ENCODE data around the gene CYP24A1.

CYP24A1 gene

DNA sequence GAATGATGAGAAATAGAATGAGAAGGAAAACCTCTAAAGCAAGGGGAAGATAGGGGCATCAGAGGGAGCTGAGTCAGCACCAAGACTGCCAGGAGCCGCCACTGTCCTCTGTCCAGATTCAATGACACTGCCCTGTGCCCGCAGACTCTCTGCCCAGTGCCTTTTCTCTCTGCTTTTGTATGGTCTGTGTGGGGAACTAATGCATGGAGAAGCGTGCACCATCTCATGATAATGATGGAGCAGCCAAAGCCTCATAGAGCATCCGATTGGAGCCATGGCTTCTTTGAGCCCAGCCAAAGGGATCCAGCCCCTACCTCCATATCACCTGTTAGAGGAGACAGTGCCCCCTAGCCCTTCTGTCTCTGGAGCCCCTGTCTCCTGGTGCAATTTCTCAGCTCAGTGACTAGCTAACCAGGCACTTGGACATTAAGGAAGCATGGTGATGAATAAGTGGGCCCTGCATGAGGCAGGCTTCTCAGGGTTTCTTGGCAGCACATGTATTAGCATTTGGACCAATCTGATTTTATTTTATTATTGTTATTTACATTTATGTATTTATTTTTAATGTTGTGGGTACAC is 27.6 kb upstream of the CYP24A1 start:
- no peak for DNase-seq

DNA sequence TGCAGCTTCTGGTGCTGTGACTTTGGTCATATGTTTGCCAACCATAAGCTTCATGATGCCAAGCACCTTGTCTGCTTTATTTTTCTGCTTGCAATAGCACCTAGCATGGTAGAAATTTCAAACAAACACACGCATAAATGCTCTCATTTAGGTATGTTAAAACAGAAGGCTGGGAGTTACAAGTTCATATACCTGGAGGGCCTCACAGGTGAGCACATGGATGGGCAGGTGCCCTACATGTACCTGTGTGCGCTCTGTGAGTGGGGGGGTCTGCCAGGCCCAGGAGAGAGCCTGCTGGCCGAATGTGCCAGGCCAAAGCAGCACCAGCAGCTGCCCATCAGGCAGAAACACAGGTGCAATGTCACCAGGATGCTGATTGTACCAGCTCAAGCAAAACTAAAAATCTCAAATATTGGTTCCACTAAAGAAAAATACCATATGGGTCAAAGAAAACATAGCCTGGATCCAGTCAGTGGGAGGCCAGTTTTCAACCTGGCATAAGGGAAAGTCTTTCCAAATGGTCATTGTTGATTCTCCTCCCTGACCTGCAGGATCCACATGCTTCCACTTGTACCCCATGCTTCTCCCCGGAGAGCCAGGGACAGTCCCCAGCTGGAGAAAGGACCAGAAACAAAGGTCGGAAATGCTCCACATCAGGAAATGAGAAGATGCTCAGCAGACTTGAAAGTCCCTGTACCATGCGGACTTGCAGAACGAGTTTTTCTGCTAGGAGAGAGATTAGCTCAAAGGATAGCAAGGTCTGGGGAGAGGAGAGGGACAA is 26.9 kb upstream of the CYP24A1 start:
- DNase-seq = no peak

DNA sequence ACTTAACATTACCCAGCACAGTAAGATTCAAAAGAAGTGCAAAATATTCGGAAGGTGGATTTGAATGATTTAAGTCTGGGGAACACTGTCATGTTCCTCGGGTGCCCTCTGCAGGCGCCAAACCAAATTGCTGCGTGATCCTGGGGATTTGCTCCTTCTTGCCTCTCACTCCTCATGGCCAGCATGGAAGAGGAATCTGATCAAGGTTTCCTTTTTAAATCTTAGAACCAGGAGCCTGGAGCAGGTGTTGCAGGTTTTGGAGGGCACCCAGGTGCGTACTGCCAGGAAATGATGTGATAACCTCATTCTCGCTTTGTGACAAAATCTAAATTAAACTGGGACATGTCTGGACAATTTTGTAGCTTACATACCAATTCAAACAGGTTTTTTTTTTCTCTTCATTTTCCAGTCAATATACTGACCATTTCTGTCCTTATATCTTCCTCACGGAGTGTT is 26.0 kb upstream of the CYP24A1 start:
- peak; percentile 21 for DNase-seq

DNA sequence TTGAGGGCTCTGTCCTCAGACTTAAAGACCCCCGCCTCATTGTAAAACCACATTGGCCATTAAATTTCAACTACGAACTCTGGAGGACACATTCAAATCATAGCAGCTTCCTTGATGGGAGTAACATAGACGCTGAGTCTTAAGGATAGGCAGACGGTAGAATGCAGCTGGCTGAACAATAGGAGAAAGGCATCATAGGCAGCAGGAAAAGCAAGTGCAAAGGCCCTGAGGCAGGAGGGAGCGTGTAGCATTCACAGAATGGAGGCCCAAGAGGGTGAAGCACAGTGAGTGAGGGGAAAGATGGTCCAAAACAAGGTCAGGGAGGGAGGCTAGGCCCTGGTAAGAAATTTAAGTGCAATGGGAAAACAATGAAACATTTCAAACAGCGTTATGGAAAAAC is 25.5 kb upstream of the CYP24A1 start:
- DNase-seq = no peak

GRCh38 chr20:54197621-54198604 is 24.1 kb upstream of the CYP24A1 start:
- DNase-seq = no peak

GRCh38 chr20:54195483-54196472 is 22.0 kb upstream of the CYP24A1 start:
- DNase-seq = no peak

DNA sequence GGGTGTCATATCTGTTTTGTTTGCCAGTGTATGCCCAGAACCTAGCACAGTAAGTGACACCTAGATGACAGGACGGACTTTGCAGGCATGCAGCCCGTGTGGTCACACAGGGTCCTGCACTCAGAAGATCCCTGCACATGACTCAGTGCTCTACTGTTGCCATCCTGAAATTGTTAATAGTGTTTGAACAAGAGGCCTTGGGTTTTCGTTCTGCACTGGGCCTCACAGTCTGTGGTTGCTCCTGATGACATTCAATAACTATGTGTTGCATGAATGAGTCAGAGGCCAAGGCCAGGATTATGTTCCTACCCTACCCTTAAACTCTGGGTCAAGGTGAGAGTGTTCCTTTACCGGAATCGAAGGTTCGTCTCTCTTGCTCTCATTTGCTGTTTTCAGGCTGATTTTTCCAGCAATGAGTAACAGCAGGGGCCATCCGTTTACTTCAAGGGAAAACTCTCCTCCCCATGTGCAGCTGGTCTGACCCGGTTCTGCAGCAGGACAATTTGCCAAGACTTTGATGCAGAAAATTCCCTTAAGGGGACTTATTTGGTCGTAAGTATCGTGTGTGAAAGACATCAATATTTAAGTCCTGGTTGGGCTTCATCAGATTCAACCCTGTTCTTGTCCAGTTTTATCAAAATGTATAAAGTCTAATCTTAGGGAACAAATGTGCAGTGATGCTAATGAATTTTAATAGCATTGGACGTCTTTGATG is 21.1 kb upstream of the CYP24A1 start:
- no peak for DNase-seq

- DNase-seq = no peak
These were observed 20.0 kb upstream of the CYP24A1 start for GRCh38 chr20:54193817-54194216.

DNA sequence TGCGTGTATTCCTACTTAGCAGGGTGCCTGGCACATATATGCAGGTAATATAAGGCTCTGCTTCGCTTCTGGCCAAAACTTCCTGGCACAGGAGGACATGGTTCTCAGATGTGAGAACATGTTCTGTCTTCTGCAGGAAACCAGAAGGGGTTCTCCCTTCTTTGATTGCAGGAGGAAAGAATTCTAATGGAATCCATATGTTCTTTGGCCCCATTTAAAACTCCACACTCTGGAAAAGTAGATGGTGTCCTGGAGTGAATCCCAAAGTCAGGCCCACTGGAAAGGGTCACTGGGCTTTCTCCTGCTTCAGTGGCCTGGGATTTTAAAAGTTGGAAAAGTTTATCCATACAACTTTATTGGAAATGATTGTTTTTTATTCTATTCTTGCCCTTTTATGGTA is 16.4 kb upstream of the CYP24A1 start:
- DNase-seq = no peak

- no peak for DNase-seq
These were observed 15.8 kb upstream of the CYP24A1 start for GRCh38 chr20:54189630-54190029.

DNA sequence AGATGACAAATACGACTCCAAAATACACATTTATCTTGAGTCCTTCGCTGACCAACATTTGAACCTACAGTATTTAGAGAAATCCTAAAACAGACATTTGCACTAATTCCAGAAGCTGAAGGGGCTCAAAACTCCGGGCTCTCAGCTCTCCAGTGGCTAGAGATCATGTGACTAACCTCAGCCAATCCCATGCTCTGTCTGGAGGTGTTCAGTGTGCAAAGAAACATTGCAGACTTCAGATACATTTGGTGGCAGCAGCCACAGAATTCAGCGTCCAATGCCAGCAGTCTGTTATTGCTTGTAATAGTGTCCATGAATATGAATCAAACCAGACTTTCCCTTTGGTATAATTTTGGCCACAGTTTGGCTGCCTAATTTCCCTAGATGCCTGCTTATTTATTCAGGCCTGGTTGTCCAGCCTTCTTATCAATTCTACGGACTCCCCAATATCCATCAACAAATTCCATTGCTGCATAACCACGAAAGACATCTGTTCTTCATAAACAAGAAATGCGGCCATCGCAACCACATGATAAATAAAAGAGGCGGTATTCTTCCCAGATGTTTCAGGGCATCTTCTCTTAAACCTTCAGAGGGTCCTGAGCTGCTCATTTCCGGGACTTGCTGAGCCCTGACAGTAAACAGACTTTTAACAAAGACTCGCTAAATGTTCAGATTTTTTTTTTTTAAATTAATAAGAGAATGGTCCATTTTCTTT is 14.5 kb upstream of the CYP24A1 start:
- DNase-seq = no peak

DNA sequence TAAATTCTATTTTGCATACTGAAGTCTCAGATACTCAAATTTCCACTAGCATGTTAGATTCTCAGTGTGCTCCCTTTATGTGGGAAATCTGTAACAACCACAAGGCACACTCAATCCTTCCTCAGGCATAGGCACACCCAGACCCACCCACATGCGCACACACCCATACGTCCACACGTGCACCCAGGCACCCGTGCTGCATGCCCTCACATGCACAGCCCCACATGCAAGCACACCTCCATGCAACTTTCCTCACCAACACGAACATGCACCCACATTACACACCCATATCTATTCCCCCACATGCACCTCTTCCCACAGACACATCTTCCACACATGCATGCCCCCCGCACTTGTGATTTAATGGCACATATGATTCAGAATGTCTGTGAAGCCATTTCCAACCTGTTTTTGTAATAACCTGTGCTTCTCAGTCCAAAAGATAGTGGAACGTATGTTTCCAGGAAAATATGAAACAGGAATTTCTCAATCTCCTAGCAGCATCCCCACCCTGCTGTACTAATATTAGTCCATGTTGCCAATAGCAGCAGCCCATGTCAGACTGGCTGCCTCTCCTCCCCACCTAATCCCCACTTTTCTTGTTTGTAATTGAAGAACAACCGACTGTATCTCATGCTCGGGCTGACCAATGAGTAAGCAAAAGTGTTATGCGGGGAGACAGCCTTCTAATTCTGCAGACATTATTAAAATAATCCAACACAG is 11.3 kb upstream of the CYP24A1 start:
- DNase-seq = no peak

GRCh38 chr20:54184071-54184470 is 10.3 kb upstream of the CYP24A1 start:
- no peak for DNase-seq

- DNase-seq = no peak
These were observed 7.1 kb upstream of the CYP24A1 start for GRCh38 chr20:54180931-54181330.

DNA sequence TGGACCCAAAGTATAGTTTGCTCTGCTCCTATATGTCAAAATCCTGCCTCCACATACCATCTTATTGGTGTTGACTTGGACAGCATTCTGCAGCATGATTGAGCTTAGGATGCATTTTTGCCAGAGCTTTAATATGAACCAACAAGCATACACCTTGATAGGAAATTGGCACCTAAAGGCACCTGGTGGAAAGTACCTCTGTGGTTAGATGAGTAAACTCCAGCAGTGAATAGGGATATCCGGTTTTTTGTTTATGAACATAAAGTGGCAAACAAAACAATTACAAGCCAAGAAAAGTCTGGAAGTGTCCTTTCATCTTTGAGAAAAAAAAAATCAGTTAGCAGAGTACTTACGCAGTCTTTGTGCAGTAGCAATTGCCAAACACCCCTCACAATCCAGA is 6.2 kb upstream of the CYP24A1 start:
- DNase-seq = no peak

DNA sequence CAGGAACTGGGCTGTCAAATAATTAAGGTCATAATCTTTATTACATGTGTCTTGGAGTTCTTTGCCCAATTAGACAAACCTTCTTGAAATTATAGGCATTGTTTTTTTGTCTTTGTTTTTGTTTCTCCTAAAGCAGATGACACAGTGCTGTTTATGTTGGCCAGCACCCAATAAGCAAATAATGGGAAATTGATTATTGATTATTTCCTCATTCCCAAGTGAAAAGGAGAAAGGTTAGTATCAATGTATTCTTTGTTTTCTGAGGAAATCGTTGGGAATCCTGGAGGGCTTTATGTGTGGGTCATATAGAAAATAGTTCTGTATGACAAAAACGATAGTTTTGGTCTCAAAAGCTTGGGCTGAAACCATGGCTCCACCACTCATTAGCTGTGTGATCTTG is 4.5 kb upstream of the CYP24A1 start:
- DNase-seq = no peak

DNA sequence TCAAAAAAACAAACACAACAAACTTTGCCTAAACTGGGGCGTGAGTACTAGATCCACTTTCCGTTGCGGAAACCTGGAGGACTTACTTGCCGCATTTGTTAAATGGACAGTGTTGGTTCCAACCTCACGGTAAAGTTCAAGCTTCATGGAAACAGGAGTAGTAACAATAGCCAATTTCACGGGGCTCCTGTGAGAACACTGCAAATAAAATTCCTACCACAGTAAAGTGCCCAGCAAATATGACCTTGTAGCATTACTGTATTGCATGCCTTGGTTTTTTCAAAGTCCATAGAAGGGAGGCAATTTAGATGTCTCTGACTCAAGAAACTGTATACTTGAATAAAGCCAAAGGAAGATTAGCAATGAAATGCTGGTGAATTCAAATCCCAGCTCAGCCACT is 3.6 kb upstream of the CYP24A1 start:
- DNase-seq = no peak

GRCh38 chr20:54176610-54177009 is 2.8 kb upstream of the CYP24A1 start:
- no peak for DNase-seq

DNA sequence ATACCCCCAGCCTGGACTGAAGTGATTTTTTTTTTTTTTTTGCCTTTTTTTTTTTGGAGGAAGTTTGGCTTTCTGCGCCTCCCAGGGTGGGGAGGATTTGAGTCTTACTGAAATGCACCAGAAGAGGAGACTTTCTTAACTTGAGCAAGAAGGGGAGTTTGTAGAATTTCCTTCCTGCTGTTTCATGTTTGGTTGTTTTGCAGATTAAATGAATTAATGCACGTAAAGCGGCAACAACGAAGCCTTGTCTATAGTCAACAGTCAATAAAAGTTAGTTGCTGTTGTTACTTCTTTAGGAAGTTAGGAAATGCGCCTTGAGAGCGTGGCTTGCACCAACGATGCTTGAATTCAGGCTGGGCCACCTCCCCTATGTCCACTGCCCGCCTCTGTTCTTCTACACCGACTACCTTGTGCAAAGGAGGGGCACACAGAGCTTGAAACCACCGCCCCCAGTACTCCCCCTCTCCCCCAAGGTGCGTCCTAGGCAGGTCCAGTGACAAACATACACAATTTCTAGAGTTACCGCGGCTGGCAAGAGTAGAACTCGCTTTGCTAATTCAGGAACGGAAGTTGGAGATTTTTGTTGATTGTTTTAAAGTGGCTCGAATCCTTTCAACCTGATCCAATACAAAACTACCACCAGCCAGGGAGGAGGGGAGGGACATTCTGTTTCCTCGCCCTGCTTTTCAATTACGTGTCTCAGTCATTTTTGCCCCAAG is 830 bp upstream of the CYP24A1 start:
- no peak for DNase-seq

Measured in COR-L47 (cell line).